Smooth muscle cell of trachea (primary cell): ENCODE results near the gene OR52E2. TPM values are rescaled to one million over a fixed set of nuclear protein-coding genes. Genes with fewer than 3 reads are reported as not detected.

Source experiments
- total RNA-seq: library from RNA; depleted of rRNA; stranded (reverse); fragments of >200 nt; gene quantifications from 2 replicates; pipeline ENCODE4 v1.2.1, GENCODE V29; 2014

The OR52E2 gene
- total RNA-seq = not detected in 2 replicates

GRCh38 chr11:5059391-5059790 is at the start of gene OR52E2:
OR52E2 (minus strand) TSS chr11:5059627; CDS start chr11:5059627, 0 bp downstream.

GRCh38 chr11:5069272-5069671 is 9.8 kb upstream of the OR52E2 start, which contains the start of gene OR52E1:
OR52E1 (plus strand) TSS chr11:5069572.

GRCh38 chr11:5046226-5046625 is 13.2 kb downstream of the OR52E2 start, which contains the start of gene OR52J3:
OR52J3 (plus strand) TSS chr11:5046526; CDS start chr11:5046526, 0 bp downstream.

Other genes with a start within 250 kb of the OR52E2 start
- gene OR51F2, start 238.3 kb downstream of the OR52E2 start, total RNA-seq = not detected in 2 replicates
- gene OR51S1, start 210.4 kb downstream of the OR52E2 start, total RNA-seq = not detected in 2 replicates
- not detected in 2 replicates for gene OR51T1, start 177.7 kb downstream of the OR52E2 start, total RNA-seq
- gene OR51A7, start 155.8 kb downstream of the OR52E2 start, total RNA-seq = 0.15 TPM in 1 of 2 replicates, not detected in the other
- gene OR51G2, start 140.3 kb downstream of the OR52E2 start, total RNA-seq = not detected in 2 replicates
- gene OR51G1, start 135.3 kb downstream of the OR52E2 start, total RNA-seq = not detected in 2 replicates
- not detected in 2 replicates for gene OR51A4, start 112.0 kb downstream of the OR52E2 start, total RNA-seq
- gene OR51A2, start 103.9 kb downstream of the OR52E2 start, total RNA-seq = not detected in 2 replicates
- not detected in 2 replicates for gene OR51L1, start 64.8 kb downstream of the OR52E2 start, total RNA-seq
- gene OR52J3, start 13.1 kb downstream of the OR52E2 start, total RNA-seq = not detected in 2 replicates
- gene OR52E1, start 9.9 kb upstream of the OR52E2 start, total RNA-seq = not detected in 2 replicates
- gene OR52A5, start 78.7 kb upstream of the OR52E2 start, total RNA-seq = not detected in 2 replicates
- not detected in 2 replicates for gene OR52A1, start 95.1 kb upstream of the OR52E2 start, total RNA-seq
- gene OR51V1, start 141.1 kb upstream of the OR52E2 start, total RNA-seq = not detected in 2 replicates
- not detected in 2 replicates for gene HBB, start 167.4 kb upstream of the OR52E2 start, total RNA-seq
- 0.83 and 1.0 TPM in 2 replicates for gene HBD, start 174.9 kb upstream of the OR52E2 start, total RNA-seq
- gene HBG1, start 190.2 kb upstream of the OR52E2 start, total RNA-seq = not detected in 2 replicates
- gene HBG2, start 195.2 kb upstream of the OR52E2 start, total RNA-seq = not detected in 2 replicates
- gene HBE1, start 210.3 kb upstream of the OR52E2 start, total RNA-seq = 0.29 and 0.33 TPM in 2 replicates
- gene OR51B4, start 242.3 kb upstream of the OR52E2 start, total RNA-seq = not detected in 2 replicates